HG03175 (cell line): Measurements from ENCODE around the gene PRR13.
"Not testable (repeated sequence)": the region's sequence is repeated elsewhere in the genome, so short reads cannot be mapped to it uniquely, and the experiment has no call there.

Source experiments
- ATAC-seq: cut with Tn5 transposase; IDR thresholded peaks from one replicate; pipeline ENCODE4 v1.9.1; 2021; ENCODE audit warnings: mild to moderate bottlenecking, moderate library complexity; ENCODE audit not compliant: unreplicated experiment

The PRR13 gene

GRCh38 chr12:53467880-53468279 lies 26.3 kb downstream of the PRR13 start:
- ATAC-seq = no peak

- ATAC-seq = no peak
Observed at GRCh38 chr12:53468282-53468681, 26.7 kb downstream of the PRR13 start.

DNA sequence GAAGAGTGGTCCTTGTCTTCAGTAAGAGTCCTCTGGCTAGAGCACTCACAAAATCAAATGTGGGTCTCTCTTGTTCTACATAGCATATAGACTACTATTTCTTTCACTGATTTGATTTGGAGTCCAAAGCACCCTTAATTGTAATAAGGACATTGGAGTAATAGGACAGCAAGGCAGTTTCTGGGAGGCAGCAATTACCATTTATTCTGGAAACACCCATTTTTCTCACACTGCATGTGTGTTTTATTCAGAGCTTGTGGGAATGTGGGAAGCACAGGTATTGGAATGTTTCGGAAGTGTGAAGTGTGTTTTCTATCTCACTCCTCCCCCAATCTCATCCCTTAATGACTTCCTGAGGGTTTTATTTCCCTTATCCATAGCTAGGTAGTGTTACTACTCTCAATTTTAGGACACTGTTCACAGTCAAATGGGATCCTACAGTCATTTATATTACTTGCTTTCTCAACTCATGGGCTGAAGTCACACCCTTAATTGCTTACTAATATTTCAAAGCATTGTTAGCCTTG lies 30.6 kb downstream of the PRR13 start:
- no peak for ATAC-seq

DNA sequence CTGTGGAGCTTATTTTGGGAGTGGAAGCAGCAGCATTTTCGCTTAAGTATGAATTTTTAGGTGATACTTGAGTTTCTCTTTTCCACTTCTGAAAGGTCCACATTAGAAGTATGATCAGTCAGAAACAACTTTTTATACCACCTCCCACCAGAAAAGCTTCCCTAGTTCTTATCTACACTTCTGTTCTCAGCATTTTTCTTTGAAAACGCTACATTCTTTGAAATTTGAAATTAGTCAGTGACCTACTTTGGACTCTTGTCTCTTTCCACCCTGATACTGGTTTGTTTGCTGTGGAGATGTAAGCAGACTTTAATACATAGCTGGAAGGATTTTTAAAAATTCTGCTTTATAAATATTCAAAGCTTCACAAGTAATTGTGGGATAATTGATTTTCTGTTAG lies 32.5 kb downstream of the PRR13 start:
- ATAC-seq = no peak

DNA sequence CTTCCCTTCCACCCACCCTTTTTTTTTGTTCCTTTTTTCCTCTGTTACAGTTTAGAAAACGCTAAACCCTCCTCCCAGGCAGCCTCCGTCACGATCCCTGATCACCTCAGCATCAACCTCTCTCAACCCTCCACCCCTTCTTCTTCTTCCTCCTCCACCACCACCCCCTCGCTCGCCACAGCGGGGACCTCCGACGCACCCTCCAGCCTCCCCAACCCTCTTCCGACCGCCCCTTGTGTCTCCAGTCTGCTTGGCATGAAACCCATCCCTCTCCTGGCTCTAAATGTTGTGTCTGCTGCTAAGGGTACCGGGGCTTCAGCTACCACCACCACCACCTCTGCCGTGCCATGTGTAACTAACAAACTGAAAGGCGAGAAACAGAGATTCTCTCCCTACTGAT lies 33.3 kb downstream of the PRR13 start:
- ATAC-seq = no peak

DNA sequence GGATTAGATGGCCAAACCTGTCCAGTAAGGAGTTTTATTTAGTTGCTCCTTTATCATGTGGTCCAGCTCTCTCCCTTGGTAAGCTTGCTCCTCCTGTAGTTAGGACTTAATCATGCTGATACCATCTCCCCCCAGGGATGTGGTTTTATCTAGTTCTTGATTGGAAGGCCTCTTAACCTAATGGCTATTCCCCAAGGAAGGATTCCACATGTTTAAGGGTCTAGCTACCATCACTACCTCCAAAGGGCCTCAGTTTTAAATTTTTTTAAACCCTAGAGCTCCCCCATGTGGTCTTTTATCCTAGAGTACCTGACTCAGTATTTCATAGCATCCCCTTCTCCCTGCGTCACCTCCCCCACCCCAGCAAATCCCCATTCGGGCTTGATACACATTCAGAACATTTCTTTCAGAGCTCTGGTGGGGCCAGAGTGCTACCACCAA lies 35.3 kb downstream of the PRR13 start:
- no peak for ATAC-seq

DNA sequence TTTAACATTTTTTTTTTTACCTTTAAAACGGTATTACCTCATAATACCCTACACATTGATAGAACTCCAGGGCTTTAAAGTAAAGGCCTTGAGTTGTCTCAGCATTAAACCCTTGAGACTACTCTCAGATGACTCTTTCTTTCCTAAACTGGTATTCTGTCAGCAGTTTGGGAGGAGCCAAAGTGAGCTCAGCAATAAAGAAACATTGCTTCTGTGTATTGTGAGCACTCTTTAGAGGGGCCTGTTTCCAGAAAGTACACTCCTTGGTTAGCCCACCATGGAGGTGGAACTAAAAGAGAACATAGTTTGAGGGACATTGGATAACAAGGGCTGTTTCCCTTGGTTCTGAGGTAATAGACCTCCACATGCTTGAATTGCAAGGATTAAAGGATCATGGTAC lies 37.3 kb downstream of the PRR13 start:
- ATAC-seq = no peak

GRCh38 chr12:53479331-53479730 lies 37.8 kb downstream of the PRR13 start:
- ATAC-seq = no peak

DNA sequence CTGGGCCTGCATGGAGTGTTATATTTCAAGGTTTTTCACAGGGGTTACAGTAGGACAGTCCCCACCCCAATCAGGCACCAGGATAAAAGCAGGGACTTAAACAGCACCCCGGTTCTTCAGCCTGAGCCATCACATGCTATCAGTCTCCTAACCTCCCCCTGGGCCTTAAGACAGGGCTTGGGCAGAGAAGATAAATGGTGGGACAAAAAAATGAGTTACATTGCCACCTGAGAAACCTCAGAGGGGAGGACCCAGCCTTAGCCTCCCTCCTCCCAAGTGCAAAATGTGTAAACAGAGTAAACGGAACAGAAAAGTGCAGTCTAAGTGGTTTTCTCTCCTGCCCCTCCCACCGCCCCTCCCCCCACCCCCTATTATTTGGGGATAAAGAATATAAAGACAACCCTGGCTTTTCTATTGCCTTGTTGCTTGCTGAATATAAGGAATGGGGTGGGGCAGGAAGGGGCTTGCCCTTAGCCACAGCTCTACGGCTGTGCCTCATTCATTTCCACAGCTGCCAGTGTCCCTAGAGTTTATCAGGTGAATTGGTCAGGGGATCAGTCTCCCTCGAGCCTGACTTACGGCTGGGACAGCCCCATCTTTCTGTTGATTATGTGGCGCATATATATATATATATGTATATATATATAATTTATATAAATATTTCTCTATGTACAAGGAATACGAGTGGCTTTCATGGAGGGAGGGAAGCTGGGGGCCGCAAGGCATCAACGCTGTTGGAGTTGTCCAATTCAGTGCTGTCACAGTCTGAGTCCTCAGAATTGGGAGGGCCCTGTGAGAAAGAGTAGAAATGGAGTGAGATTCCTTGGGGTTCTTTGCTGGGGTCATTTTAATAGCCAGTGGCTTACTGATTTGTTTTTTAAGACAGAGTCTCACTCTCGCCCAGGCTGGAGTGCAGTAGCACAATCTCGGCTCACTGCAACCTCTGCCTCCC lies 39.2 kb downstream of the PRR13 start:
- ATAC-seq = no peak

DNA sequence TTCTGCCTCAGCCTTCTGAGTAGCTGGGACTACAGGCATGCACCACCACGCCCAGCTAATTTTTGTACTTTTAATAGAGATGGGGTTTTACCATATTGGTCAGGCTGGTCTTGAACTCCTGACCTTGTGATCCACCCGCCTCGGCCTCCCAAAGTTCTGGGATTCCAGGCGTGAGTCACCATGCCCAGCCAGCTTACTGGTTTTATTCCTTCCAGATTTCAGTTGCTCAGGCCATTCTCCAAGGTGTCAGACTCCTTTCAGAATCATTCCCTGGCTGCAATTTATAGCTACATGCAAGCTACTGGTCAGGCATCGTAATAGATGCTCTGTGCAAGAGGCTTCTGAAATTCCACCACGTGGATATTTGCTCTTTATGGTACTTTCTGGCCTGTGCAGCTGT lies 39.9 kb downstream of the PRR13 start:
- ATAC-seq = not testable (repeated sequence)

GRCh38 chr12:53481939-53482586 lies 40.5 kb downstream of the PRR13 start:
- ATAC-seq = no peak

GRCh38 chr12:53482626-53483168 lies 41.2 kb downstream of the PRR13 start:
- no peak for ATAC-seq

GRCh38 chr12:53483225-53483978 lies 41.9 kb downstream of the PRR13 start:
- no peak for ATAC-seq

DNA sequence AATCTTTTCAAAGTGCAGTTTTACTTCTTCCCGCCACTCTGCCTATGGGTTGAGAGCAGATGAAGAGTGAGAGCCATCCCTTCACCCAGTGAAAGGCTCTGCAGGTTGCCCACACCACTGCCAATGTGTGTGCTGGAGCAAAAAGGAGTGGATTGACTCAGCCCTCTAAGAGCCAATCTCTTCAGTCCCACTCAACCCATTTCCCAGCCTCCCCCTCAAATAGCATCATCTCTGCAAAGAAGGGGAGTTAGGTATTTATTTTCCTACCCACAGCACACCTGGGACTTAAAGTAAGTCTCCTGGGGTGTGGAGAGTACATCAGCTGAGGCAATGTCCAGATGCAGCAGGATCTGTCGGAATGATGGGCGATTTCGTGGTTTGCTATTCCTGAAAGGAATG lies 42.4 kb downstream of the PRR13 start:
- ATAC-seq = no peak

DNA sequence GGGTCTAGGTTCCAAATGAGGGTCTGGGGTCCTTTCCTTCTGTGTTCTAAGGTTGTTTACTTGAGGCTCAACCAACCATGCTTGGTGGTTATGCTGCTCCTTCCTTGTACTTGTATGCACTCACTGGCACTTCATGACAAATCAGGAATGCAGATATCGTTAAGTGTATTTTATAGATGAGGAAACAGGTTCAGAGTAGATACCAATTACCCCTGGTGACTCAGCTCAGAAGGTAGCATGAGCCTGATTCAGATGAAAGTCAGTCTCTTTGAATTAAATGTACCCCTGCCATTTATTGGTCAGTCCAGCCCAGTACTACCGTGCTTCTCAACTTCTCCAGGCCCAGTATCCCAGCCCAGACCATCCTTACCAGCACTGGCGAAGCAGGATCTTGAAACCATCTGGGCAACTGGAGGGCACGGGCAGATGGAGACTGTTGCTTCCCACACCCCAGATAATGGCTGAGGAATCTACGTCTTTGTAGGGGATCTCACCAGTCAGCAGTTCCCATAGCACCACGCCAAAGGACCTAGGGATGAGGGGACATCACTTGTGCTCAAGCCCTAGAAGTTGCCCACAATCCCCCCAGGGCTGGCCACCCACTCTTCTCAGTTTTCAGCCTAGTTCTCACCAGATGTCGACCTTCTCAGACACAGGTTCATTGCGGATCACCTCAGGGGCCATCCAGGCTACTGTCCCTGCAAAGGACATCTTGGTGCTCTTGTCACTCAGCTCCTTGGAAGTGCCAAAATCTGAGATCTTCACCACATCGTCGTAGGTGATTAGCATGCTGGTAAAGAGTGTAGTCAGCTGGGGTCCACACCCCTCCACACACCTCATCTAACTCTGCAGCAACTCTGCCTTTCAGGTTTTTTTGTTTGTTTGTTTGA lies 43.4 kb downstream of the PRR13 start:
- ATAC-seq = no peak

DNA sequence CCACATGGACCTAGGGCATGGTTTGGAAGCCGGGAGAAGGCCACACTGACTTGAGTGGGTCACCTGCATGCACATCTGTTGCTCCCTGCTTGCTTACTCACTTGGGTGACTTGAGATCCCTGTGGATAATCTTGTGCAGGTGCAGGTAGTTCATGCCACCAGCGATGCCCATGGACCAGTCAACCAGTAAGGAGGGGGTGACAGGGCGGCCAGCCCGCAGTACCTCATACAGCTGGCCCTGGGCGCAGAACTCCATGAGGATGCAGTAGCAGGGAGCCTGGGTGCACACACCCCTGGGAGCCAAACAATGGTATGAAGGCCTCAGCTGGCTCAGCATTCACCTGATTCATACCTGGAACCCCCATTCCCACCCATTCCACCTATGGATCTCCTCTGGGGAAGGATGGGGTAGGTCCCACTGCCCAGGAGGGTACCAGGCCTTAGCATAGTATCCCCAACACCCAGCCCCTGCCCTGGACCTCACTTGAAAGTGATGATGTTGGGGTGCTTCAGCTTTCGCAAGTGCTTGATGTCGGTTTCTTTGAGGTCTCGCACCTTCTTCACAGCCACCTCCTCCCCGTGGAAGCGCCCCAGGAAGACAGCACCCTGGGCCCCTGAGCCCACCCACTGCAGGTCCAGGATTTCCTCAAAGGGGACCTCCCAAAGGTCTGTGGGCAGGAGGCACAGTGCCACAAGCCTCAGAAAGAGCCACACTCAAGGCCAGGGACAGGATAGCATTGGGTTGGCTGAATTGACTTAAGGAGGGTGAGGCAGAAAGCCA lies 44.6 kb downstream of the PRR13 start:
- no peak for ATAC-seq

- ATAC-seq = no peak
Observed at GRCh38 chr12:53486736-53487487, 45.4 kb downstream of the PRR13 start.

GRCh38 chr12:53489242-53489864 lies 47.8 kb downstream of the PRR13 start:
- ATAC-seq = no peak
